ENCODE data around the gene CCDC102A. TPM values are rescaled to one million over a fixed set of nuclear protein-coding genes. Genes with fewer than 3 reads are reported as not detected.

CCDC102A gene
- total RNA-seq, 1 donor from 2014 or later: 10.2 TPM

DNA sequence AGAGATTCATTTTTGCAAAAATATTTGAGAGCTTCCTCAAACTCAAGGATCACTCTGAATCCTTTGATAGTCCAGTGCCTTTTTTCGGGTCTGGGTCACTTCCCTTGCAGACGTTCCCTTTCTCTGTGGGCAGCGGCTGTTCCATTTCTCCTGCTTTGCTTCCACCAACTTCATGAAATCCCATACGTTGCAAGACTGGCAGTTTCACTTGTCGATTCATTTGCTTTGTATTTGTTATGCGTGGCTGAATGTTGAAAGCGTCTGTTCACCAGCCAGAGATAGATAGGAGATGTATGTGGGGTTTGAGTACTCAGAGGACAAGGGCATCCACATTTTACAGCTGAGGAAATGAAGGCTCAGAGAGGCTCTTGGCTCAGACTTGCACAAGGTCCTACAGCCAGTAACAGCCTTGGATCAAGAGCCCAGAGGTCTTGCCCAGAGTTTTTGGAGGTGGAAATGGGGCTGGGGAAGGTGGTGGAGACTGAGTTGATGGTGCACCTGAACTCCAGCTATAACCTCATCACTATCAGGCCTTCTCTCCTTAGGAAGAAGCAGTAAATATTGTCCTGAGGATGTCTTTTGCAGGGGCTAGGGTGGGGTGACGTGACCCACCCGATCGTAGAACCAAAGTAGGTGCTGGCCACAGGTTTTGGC lies 1.3 kb upstream of the CCDC102A start:
- no peak for DNase-seq (ENCODE audit: low spot score)

DNA sequence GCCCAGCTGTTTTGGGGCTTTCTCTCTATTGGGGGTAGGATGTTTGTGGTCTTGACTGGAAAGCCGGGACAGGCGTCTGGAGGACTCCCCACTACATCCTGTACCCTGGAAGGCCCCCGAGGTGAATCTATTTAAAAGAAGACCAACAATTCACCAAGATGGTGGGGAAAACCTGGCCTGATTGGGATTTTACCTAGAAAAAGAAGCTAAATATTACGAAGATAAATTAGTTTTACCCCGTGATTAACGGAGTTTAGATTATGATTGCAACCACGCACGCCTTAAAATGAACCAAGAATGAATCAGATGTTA lies 779 bp upstream of the CCDC102A start:
- no peak for DNase-seq (ENCODE audit: low spot score)

DNA sequence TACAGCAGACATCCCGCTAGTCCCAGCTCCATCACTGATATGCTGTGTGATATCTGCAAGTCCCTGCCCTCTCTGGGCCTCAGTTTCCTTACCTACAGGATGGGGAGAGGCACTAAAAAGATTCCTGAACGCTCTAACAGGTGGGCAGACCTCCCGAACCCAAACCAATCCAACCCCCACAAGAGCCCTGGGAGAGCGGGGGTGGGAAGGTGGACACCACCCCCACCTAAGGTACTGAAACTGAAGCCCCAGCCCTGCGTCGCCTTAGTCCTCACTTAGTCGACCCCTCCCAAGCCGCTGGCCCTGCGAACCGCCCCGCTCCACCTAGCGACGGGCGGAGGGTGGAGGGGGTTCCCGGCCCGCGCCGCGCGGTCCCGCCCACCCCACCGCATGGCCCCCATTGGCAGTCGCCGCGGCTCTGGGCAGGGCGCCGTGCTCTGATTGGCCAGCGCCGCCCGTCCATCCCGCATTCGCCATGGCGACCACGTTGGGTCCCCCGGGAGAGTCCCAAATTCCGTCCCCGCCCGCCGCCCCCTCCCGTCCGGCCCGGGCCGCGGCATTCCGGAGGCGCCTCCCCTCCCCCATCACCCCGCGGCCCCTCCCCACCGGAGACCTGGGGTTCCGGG lies 578 bp downstream of the CCDC102A start:
- DNase-seq (ENCODE audit: low spot score): peak; percentile 94

DNA sequence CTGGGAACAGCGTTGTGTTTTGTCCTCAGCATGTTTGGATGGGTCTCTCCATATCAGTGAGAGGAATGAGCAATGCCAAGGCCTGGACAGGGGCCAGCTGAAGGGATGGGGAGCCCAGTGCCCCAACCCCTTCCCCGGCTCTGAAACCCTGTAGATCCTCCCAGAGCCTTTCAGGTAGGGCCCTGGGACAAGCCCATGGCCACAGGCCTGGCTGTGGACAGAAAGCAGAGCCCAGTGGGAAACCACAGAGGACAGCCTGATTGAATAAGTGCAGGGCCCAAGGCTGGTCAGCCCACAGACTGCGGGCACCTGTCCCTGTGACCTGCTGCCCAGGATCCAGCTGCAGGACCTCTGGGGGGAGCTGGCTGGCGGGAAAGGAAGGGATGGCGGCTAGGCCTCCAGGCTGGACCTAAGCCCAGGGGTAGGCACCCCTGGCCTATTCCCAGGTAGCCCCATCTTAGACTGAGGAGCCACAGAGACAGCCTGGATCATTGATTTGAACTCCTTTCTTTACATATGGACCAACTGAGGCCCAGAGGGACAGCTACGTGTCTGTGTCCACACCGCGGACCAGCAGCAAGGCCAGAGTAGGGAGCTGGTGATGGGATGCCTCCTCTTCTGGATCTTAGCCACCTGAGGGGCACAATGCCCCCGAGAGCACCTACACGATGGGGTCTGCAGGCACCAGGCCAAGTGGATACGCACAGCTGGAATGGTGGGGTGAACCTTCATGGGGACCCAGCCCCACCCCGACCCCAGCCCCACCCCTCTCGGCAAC lies 1.3 kb downstream of the CCDC102A start:
- no peak for DNase-seq (ENCODE audit: low spot score)

DNA sequence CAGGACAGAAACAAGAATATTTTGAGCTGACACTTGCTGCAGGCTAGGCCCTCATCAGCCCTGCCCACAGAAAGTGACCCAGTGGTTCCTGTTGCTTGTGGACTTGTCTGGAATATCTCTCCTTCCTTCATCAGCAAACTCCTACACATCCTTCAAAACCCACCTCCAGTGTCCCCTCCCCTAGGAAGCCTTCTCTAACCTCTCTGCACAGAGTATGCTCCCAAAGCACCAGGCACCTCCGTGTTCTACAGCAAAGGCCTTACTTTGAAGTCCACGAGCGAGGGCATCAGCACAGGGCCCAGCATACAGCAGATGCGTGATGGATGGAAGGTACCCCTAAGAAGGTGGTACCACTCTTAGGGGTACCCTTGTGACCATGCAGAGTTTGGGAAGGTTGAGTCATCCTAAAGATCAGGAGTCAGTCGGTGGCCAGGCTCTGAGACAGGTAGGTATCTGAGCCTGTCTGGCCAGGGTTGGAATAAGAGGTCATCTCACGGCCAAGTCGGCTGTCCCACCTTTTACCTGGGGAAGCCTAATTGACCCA lies 2.0 kb downstream of the CCDC102A start:
- DNase-seq (ENCODE audit: low spot score): no peak

DNA sequence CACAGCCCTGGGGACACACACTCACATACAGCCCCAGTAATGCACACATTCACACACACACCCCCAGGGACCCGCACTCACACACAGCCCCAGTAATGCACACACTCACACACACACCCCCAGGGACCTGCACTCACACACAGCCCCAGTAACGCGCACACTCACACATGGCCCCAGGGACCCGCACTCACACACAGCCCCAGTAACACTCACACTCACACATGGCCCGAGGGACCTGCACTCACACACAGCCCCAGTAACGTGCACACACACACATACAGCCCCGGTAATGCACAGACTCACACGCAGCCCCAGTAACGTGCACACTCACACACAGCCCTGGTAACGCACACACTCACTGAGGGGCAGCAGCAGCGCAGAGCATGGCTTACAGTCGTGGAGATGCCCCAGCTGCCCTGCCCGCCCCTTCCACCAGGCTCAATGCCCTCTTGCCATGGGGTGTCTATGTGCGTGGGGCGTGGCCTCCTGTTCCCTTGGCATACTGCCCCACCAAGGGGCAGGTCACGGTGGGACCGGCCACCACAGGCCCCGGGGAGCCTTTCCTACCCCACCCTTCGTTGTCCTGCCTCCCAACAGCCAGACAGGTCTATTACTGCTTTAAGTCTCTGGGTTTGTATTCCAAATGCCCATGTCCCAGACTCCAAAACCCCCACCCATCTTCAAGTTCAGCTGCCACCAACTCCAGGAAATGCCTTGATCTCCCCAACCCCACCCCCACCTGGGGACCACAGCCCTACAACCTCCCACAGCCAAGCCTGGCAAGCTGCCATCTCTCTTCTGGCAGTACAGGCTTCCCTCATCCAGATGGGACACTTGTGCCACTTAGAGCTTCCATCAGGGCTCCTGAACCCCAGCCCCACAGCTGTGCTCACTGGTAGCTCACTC lies 2.7 kb downstream of the CCDC102A start:
- no peak for DNase-seq (ENCODE audit: low spot score)

DNA sequence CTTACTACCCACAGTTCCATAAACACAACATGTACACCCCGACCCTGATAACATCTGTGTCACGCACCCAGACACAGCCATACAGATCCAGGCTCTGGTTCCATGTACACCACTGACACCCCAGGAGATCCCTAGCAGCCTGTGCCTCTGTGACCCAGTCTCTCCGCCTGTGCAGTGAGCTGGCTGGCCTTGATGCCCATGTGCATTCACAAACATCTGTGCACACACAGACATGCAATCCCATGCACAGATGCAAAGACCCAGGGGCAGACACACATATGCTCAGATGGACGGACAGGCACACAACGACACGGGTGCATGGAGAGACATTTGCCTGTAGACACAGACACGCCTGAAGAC lies 4.1 kb downstream of the CCDC102A start:
- no peak for DNase-seq (ENCODE audit: low spot score)

DNA sequence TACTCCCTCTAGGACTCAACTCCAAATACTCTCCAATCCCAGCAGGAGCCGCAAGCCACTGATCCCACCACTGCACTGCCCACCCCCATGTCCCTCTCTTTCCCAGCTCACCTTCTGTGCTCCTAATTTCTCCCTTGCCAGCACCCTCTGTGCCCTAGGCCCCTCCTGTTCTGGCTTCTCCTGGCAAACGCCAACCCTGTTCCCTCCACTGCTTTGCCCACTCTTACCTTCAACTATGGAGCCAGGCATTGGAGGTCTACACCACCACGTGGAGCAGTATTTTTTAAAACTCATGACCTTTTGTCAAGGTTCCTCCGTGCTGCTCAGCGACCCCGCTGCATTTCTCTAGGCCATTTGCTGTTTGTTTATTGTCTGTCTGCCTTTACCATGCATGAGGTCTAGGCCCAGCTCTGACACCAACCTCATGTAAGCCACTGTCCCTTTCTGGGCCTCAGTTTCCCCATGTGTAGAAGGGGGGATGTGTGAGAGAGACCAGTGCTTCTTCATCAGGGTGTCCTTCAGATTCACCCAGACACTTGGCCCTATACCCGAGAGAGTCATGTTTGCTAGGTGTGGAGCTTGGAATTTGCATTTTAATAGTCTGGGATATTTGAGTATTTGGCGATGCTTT lies 4.6 kb downstream of the CCDC102A start:
- DNase-seq (ENCODE audit: low spot score): no peak

DNA sequence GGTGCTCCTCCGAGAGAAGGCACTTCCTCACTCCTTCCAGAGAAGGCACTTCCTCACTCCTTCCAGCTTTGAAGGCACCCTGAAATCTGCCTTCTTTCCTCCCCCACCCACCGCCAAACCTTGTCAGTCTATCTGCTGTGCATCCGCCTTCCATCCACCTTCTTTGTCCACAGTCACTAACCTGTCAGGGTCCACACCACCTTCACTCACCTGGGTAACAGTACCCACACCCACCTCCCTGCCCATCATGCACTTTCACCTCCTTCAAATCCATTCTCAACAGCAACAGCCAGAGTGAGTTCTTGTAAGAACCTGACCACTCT lies 5.2 kb downstream of the CCDC102A start:
- DNase-seq (ENCODE audit: low spot score): no peak

DNA sequence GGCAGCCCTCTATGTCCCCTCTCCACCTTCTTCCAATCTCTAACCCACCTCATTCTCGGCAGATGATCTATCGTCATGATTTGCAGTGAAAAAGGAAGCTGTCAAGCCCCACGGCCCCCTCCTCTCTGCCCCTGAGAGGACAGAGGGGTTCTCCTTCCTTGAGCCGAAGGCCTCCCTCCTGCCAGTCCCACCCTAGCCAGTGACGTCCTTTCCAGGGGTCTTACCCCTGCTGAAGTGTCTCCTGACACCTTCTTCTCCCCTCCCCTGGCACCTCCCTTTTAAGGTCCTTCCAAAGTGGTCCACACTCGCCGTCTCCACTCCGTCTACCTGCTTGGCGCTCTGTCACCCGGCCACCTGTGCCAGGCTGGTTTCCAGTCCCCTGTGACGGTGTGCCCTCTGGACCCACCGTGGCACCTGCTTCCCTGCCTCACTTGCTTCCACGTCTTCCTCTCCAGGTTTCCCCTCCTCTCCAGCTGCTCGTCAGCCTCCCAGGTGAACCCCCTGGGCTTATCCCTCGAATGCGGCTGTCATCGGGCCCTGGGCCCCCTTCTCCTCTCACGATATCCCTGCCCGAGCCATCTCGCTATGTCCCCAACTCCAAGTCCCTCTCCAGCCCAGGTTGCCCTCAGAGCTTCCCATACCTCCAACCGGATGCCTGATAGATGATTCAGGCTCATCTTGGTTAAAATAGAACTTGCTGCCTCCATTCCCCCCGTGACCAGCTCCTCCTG lies 5.7 kb downstream of the CCDC102A start:
- DNase-seq (ENCODE audit: low spot score): no peak

DNA sequence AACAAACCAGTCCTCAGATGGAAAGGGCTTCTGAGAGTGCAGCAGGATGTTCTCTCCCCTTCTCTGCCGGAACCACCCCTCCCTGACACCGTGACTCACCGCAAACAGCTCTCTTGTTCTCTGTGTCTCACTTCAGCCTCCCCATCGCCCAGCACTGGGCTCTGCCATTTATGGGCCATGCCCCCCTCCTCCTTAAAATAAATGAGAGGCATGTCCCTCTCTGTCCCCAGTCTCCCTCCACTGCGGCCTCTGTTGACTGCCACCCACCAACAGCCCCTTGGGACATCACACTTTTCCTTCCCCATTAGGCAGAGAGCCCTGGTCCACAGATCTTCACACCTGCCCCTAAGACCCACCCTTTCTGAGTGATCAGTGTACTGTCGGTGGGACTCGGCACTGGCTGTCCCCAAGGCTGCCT lies 6.3 kb downstream of the CCDC102A start:
- DNase-seq (ENCODE audit: low spot score): peak; percentile 58

DNA sequence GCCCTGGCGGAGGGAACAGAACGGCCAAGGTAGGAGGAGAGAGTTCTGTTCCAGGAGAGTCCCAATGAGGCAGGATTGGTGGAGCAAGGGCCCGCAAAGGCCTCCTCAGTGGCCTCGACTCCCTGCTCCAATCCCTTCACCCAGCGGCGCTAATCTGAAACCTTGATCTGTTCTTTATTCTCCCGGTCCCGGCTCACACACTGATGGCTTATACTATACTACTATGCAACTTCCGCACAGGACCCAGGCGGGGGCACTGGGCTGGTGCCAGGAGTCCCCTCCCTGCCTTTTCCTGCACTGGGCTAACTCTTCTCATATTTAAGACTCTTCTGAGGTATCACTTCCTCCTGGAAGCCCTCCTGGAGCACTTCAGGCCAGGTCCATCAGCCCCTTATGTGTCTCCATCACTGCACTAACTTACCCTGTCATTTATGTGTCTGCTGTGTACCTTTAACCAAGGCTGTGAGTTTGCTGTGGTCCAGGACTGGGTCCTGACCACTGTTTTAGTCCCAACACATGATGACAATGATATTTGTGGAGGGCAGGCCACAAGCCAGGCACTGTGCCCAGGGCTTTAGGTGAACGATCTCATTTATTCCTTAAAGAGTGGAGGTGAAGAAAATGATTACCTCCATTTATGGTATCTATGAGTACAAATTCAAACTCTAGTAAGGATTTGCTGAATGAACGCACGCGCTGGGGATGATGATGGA lies 6.8 kb downstream of the CCDC102A start:
- no peak for DNase-seq (ENCODE audit: low spot score)

DNA sequence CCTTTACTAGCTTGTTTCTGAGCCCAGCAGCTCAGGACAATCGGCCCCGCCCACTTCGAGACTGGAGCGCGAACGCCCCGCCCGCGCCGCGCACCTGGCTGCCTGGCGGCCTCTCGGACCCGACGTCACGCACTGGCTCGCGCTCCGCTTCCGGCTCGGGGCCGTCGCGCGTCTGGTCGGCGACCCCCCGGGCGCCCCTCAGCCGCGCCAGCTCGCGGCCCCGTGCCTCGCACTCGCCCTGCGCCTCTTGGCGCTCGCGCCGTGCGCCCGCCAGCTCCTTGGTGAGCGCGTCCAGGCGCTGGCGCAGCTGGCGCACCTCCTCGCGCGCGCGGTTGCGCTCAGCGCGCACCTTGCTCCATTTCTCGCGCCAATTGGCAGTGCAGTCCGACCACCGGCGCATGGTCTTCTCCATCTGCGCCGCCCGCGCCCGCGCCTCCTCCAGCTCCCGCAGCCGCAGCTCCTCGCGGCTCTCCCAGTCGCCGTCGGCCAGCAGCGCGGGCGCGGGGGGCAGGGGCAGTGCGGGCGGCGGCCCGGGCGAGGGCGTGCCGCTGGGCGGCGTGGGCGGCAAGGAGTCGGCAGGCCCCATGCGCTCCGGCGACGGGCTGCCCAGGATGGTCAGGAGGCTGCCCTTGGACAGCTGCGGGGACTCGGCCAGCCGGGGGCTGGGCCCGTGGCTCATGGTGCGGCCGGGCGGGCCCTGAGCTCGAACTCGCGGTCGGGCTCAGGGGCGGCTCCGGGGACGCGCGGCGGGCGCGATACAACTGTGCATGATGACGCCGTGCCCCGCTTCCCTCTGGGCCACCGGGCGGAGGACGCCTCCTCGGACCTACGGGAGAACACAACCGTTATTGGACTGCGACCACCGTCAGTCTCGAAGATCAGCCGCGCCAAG lies 7.6 kb downstream of the CCDC102A start:
- DNase-seq (ENCODE audit: low spot score): peak; percentile 59

DNA sequence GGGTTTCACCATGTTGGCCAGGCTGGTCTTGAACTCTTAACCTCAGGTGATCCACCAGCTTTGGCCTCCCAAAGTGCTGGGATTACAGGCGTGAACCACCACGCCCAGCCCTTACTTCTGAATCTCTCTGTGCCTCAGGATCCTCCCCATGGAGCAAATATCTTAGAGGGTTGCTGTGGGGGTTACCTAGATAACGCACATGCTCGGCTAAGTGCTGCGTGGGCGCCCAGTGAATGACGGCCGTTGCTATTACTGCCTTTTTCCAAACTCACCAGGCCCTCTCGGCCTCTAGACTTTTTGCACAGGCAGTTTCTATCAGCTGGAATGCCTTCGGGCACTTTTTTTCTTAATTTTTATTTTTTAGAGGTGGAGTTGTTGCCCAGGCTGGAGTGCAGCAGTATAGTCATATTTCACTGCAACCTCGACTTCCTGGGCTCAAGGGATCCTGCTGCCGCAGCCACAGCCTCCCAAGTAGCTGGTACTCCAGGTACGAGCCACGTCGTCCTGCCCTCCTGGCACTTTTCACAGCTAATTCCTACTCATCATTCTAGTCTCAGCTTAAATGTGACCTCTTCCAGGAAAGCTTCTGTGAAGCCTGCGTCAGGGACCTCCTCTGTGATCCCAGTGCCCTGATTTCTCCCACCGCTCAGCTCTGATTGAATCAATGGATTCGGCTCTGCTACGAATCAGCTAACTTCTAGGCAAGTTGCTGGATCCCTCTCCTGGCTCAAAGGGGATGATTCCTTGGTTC lies 8.6 kb downstream of the CCDC102A start:
- no peak for DNase-seq (ENCODE audit: low spot score)

DNA sequence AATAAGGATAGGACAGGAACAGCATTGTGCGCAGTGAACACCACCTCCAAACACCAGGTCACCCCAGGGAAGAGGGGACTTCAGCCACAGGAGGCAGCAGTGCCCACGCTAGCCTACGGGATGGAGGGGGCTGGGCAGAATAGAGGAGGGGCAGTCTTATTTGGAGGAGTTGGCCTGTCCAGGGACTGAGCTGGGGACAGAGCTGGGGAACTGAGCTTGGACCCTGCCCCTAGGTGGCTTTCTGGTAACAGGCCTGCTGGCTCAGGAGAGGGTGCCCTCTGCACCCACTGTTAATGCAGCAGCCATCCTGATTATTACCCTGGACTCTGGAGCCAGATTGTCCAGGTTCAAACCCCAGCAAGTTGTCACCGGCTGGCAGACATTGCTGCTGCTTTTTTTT lies 9.3 kb downstream of the CCDC102A start:
- DNase-seq (ENCODE audit: low spot score): no peak

DNA sequence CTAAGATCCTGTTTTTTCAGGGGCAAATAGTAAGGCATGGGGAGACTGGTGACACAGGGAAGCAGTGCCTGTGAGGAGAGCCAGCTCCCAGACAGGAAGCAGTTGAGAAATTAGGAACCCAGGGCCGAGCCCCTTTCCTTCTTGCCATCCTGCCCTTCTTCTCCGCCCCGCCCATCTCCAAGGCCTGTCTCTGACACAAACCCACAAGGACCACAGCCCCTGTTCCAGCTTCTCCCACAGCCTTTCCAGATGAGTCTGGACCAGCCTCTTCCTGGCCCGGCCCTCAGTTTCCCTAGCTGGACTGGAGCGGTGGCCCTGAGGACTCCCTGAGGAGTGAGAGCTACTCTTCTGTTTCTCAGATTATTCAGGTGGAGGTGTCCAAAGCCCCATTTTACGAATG lies 9.9 kb downstream of the CCDC102A start:
- DNase-seq (ENCODE audit: low spot score): no peak

DNA sequence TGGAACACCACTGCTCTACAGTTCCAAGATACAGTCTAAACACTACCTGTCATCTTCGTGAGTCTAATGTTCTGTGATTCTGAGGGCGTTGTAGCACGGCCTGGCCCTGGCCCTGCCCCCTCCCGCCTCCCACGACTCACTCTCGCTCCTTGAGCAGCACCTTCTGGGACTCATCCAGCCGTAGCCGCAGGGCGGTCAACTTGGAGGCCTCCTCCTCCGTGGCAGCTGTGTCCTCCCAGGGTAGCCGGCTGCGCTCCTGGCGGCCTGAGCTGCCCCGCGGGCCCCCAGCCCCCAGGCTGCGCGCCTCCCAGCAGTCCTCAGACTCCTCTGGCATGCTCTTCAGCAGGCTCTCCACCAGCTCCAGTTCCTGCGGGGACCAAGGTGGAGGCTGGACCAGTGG lies 10.6 kb downstream of the CCDC102A start:
- no peak for DNase-seq (ENCODE audit: low spot score)

DNA sequence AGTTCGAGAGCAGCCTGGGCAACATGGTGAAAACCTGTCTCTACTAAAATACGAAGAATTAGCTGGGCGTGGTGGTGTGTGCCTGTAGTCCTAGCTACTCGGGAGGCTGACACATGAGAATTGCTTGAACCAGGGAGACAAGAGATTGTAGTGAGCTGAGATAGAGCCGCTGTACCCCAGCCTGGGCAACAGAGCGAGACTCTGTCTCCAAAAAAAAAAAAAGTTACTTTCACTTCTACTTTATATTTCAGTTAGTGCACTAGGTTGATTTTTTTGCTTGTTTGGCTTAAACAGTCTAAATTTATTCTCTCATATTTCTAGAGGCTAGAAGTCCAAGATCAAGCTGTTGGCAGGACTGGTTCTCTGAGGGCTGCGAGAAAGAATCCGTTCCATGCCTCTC lies 13.4 kb downstream of the CCDC102A start:
- no peak for DNase-seq (ENCODE audit: low spot score)
